OCI-LY3 (cell line): ENCODE results near the gene ST8SIA4.

Source experiments
- H2AFZ ChIP-seq: fragments of 200-600, 300-600 bp; shearing (Covaris generic); 2 replicates; pipeline ENCODE4 v1.6.0; 2014; ENCODE audit warnings: antibody characterized with exemption, low read depth, low read length
- H3K27ac ChIP-seq: fragments of 200-600, 300-600 bp; sonication (generic); 2 replicates; pipeline ENCODE4 v1.5.1; 2014; ENCODE audit warnings: mild to moderate bottlenecking, low read length, moderate library complexity, mixed read lengths
- H3K27me3 ChIP-seq: fragments of 200-600, 300-600 bp; sonication (generic); 2 replicates; pipeline ENCODE4 v1.6.1; 2014; ENCODE audit warnings: low read depth, low read length, mixed read lengths
- H3K36me3 ChIP-seq: fragments of 200-600, 300-600 bp; sonication (generic); replicated peaks from 2 replicates; pipeline ENCODE3; 2014; ENCODE audit warnings: low read depth, low read length, mixed read lengths
- H3K4me1 ChIP-seq: fragments of 300-600, 200-600 bp; sonication (generic); 2 replicates; pipeline ENCODE4 v1.6.1; 2014; ENCODE audit warnings: low read length, mixed read lengths
- H3K4me2 ChIP-seq: fragments of 200-600, 300-600 bp; sonication (generic); 2 replicates; pipeline ENCODE4 v1.6.1; 2014; ENCODE audit warnings: low read length, mixed read lengths
- H3K4me3 ChIP-seq: fragments of 300-600, 200-600 bp; sonication (generic); 2 replicates; pipeline ENCODE4 v1.5.1; 2014; ENCODE audit warnings: antibody characterized with exemption, mild to moderate bottlenecking, low read length, moderate library complexity
- H3K79me2 ChIP-seq: fragments of 300-600, 200-600 bp; shearing (Covaris generic); 2 replicates; pipeline ENCODE4 v1.6.1; 2014; ENCODE audit warnings: mild to moderate bottlenecking, low read length, mixed read lengths
- H3K9ac ChIP-seq: fragments of 300-600, 200-600 bp; shearing (Covaris generic); 2 replicates; pipeline ENCODE4 v1.6.0; 2014; ENCODE audit warnings: mild to moderate bottlenecking, low read length, moderate library complexity
- H3K9me3 ChIP-seq: fragments of 200-600, 300-600 bp; shearing (Covaris generic); 2 replicates; pipeline ENCODE4 v1.6.1; 2014; ENCODE audit warnings: low read length, mixed read lengths; ENCODE audit not compliant: insufficient read depth
- H4K20me1 ChIP-seq: fragments of 200-600, 300-600 bp; sonication (generic); 2 replicates; pipeline ENCODE4 v1.6.1; 2016; ENCODE audit warnings: low read length, mixed read lengths; ENCODE audit not compliant: insufficient read depth
- CTCF ChIP-seq: fragments of 200-600, 300-600 bp; sonication (generic); IDR thresholded peaks from 2 replicates; pipeline ENCODE4 v1.5.1; 2014; ENCODE audit warnings: antibody characterized with exemption, low read length, low read depth
- EZH2phosphoT487 ChIP-seq: fragments of 200-600 bp; shearing (Covaris generic); IDR thresholded peaks from 2 replicates; pipeline ENCODE4 v1.6.1; 2018; ENCODE audit warnings: antibody characterized with exemption, mixed run types, low read depth

The ST8SIA4 gene

GRCh38 chr5:100840370-100840769 is 62.7 kb downstream of the ST8SIA4 start:
- TF ChIP-seq EZH2phosphoT487 (no peak), CTCF (no peak)
- Histone ChIP-seq H3K27me3 (no peaks in the 10 kb centered on the region), H3K27ac (peak overlapping the region; percentile 96), H3K4me2 (peak overlapping the region; percentile 82), H3K9ac (peak overlapping the region; percentile 59), H3K4me1 (peaks cover 69% of the 10 kb centered on the region), H3K79me2 (peaks cover 56% of the 10 kb centered on the region), H3K4me3 (peak overlapping the region; percentile 54), H2AFZ (no peak overlapping the region), H3K9me3 (no peaks in the 10 kb centered on the region), H4K20me1 (no peaks in the 10 kb centered on the region), H3K36me3 (peaks cover 17% of the 10 kb centered on the region)

- Histone ChIP-seq H3K27ac (peak overlapping the region; percentile 65), H4K20me1 (no peaks in the 10 kb centered on the region)
Observed at GRCh38 chr5:100838048-100838473, 65.0 kb downstream of the ST8SIA4 start.

GRCh38 chr5:100834519-100834918 is 68.6 kb downstream of the ST8SIA4 start:
- H3K27ac ChIP-seq: no peak overlapping the region

More at GRCh38 chr5:100838048-100838473, 65.0 kb downstream of the ST8SIA4 start:
- peaks cover 29% of the 10 kb centered on the region for H3K36me3 ChIP-seq
- H3K4me1 ChIP-seq: peaks cover 70% of the 10 kb centered on the region
- H3K27me3 ChIP-seq: no peaks in the 10 kb centered on the region
- no peak overlapping the region for H2AFZ ChIP-seq
- H3K9ac ChIP-seq: peak overlapping the region; percentile 33
- no peak for TF ChIP-seq CTCF
- no peak for TF ChIP-seq EZH2phosphoT487
- H3K4me2 ChIP-seq: peak overlapping the region; percentile 58
- H3K79me2 ChIP-seq: peaks cover 44% of the 10 kb centered on the region
- no peaks in the 10 kb centered on the region for H3K9me3 ChIP-seq
- H3K4me3 ChIP-seq: peak overlapping the region; percentile 30; the same call in 1 of the 2 replicates

More at GRCh38 chr5:100834519-100834918, 68.6 kb downstream of the ST8SIA4 start:
- H3K36me3 ChIP-seq: peaks cover 37% of the 10 kb centered on the region
- peaks cover 48% of the 10 kb centered on the region for H3K4me1 ChIP-seq
- no peak overlapping the region for H3K4me3 ChIP-seq
- no peak overlapping the region for H2AFZ ChIP-seq
- H3K9ac ChIP-seq: no peak overlapping the region
- H3K27me3 ChIP-seq: no peaks in the 10 kb centered on the region
- no peaks in the 10 kb centered on the region for H3K9me3 ChIP-seq
- peaks cover 40% of the 10 kb centered on the region for H3K79me2 ChIP-seq
- no peaks in the 10 kb centered on the region for H4K20me1 ChIP-seq
- H3K4me2 ChIP-seq: no peak overlapping the region
- TF ChIP-seq EZH2phosphoT487 (no peak), CTCF (no peak)
